GM23338 (cell line): ENCODE data around the gene CHCHD6.

Experiments used
- CREB1 ChIP-seq: fragments of 250-450 bp; sonication (Bioruptor Pico); IDR thresholded peaks from 2 replicates; pipeline ENCODE4 v1.5.0; 2020; ENCODE audit warnings: low read depth, mild to moderate bottlenecking, moderate library complexity
- CTCF ChIP-seq, 2 experiments: fragments of 200-600 bp in 1 of 2; sonication (generic) in 1 of 2; conservative IDR thresholded peaks; 2 replicates each; pipeline versions ENCODE4 v1.5.1 to v1.6.1; 2016 to 2017; ENCODE audit warnings: antibody characterized with exemption in 2 of 2, low read depth in 2 of 2, mild to moderate bottlenecking in 2 of 2, moderate library complexity in 1 of 2
- ETS1 ChIP-seq: IDR thresholded peaks from 2 replicates; pipeline ENCODE4 v1.6.1; 2016; ENCODE audit warnings: antibody characterized with exemption
- EZH2 ChIP-seq: fragments of 200-600 bp; sonication (generic); IDR thresholded peaks from one replicate; pipeline ENCODE4 v1.8.0; 2017; ENCODE audit warnings: antibody characterized with exemption, mild to moderate bottlenecking, low read depth; ENCODE audit not compliant: unreplicated experiment
- EZH2phosphoT487 ChIP-seq: fragments of 200-600 bp; sonication (generic); IDR thresholded peaks from one replicate; pipeline ENCODE4 v1.8.1; 2018; ENCODE audit warnings: antibody characterized with exemption; ENCODE audit not compliant: unreplicated experiment
- JUNB ChIP-seq: IDR thresholded peaks from one replicate; pipeline ENCODE4 v1.6.1; 2016; ENCODE audit warnings: antibody characterized with exemption; ENCODE audit not compliant: unreplicated experiment
- NANOG ChIP-seq: IDR thresholded peaks from 2 replicates; pipeline ENCODE4 v1.6.1; 2016; ENCODE audit warnings: antibody characterized with exemption, borderline replicate concordance
- POLR2AphosphoS5 ChIP-seq: IDR thresholded peaks from 2 replicates; pipeline ENCODE4 v1.6.1; 2016; ENCODE audit warnings: antibody characterized with exemption, low read depth
- REST ChIP-seq: IDR thresholded peaks from one replicate; pipeline ENCODE4 v1.6.1; 2018; ENCODE audit warnings: antibody characterized with exemption; ENCODE audit not compliant: unreplicated experiment
- ZNF114 ChIP-seq: fragments of 250-450 bp; sonication (Bioruptor Pico); IDR thresholded peaks from 2 replicates; pipeline ENCODE4 v1.5.0; 2020; ENCODE audit warnings: mild to moderate bottlenecking, moderate library complexity
- ZNF331 ChIP-seq: fragments of 250-450 bp; sonication (Bioruptor Pico); IDR thresholded peaks from 2 replicates; pipeline ENCODE4 v1.5.0; 2020; ENCODE audit warnings: low read depth, mild to moderate bottlenecking, moderate library complexity
- ZNF462 ChIP-seq: fragments of 250-450 bp; sonication (Bioruptor Pico); IDR thresholded peaks from 2 replicates; pipeline ENCODE4 v1.5.0; 2020; ENCODE audit warnings: mild to moderate bottlenecking, moderate library complexity

GRCh38 chr3:126845920-126846715 lies 142.1 kb downstream of the CHCHD6 start:
- TF ChIP-seq EZH2 (no peak), CTCF (conservative IDR thresholded peaks at IDR 0.05; ENCODE audit: low read depth in 2 of 2) (peak in 1 of 2 experiments; percentile 15; a peak in 1 of 4 replicates), NANOG (no peak), POLR2AphosphoS5 (no peak), CREB1 (CRISPR knock-in tag) (no peak), JUNB (no peak), ETS1 (no peak), ZNF114 (CRISPR knock-in tag) (no peak), REST (no peak), EZH2phosphoT487 (no peak), ZNF331 (CRISPR knock-in tag) (no peak), ZNF462 (CRISPR knock-in tag) (no peak)
